Glutamatergic neuron (in vitro differentiated cells): Measurements from ENCODE around the gene CDC40. TPM values are rescaled to one million over a fixed set of nuclear protein-coding genes. Genes with fewer than 3 reads are reported as not detected.

Experiments
- DNase-seq: peaks from one replicate; pipeline ENCODE4 v3.0.0; 2022
- H3K27ac Mint-ChIP-seq: one replicate; pipeline ENCODE4 v1.8.0; 2020; ENCODE audit warnings: mild to moderate bottlenecking, mixed read lengths, inconsistent platforms; ENCODE audit not compliant: unreplicated experiment
- H3K27me3 Mint-ChIP-seq: one replicate; pipeline ENCODE4 v1.8.0; 2020; ENCODE audit warnings: mild to moderate bottlenecking, moderate library complexity, mixed read lengths, inconsistent platforms; ENCODE audit not compliant: unreplicated experiment
- H3K36me3 Mint-ChIP-seq: one replicate; pipeline ENCODE4 v1.8.0; 2020; ENCODE audit warnings: mild to moderate bottlenecking, mixed read lengths, inconsistent platforms; ENCODE audit not compliant: unreplicated experiment
- H3K4me1 Mint-ChIP-seq: one replicate; pipeline ENCODE4 v1.8.0; 2020; ENCODE audit warnings: mild to moderate bottlenecking, low read depth, mixed read lengths, inconsistent platforms; ENCODE audit not compliant: unreplicated experiment
- H3K4me3 Mint-ChIP-seq: one replicate; pipeline ENCODE4 v1.8.0; 2020; ENCODE audit warnings: mild to moderate bottlenecking, mixed read lengths, inconsistent platforms; ENCODE audit not compliant: unreplicated experiment
- H3K9me3 Mint-ChIP-seq: one replicate; pipeline ENCODE4 v1.8.0; 2020; ENCODE audit warnings: mild to moderate bottlenecking, moderate library complexity, mixed read lengths, inconsistent platforms; ENCODE audit not compliant: unreplicated experiment
- total RNA-seq: library from RNA; stranded (reverse); fragmentation: NEBNext Ultra II Directional; extraction: Animal tissue kit (Norgen Biotek cat#: 25700); gene quantifications from one replicate; pipeline ENCODE4 v1.2.1, GENCODE V29; 2021; ENCODE audit not compliant: unreplicated experiment
- TF ChIP-seq, protein P1 (sequence below): fragments of 200-600 bp; sonication (generic); IDR thresholded peaks from one replicate; pipeline ENCODE4 v1.5.0; 2021; ENCODE audit not compliant: partially characterized antibody, unreplicated experiment

The CDC40 gene
- total RNA-seq, 1 donor from 2014 or later: 17.8 TPM

DNA sequence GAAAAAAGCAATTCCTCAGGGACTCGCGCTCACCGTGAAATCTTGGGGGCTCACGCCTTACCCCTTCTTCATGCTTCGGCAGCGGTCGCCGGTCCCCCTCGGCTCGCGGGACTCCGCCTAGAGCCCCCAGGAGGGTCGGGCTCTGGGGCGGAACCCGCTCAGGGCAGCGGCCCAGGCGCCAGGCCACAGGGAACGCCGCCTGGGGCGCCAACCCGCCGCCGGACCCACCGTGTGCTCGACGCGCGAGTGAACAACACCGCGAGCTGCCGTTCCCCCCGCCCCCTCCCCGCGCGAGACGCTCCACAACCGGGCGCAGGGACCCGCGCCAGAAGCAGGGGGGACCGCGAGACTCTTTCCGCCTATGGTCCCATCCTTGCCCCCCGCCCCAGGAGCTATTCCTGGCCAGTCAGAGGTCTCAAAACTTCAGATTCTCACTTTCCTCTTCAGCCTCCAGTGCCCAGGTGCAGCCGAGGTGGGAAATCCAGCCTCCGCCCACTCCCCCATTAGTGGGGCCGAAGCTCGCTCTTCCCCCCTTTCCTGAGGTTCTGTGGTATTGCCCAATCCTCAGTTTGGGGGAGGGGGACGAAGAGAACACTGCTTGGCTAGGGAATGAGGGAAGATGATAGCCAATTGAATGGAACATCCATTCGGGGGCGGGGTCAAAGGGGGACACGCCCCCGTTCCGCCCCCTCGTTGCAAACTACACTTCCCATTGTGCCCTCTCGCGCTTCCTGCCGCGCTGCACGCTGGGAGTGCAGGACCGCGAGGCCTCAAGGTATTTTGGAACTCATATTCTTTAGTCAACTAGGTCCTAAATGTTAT, 610 bp upstream of the CDC40 start, which contains the start of gene WASF1:
Gene WASF1 (minus strand): TSS at position 265 of the 822 bp plus-strand sequence. CDS start 52,069 bp downstream, outside the sequence.
- TF ChIP-seq, protein P1, sequence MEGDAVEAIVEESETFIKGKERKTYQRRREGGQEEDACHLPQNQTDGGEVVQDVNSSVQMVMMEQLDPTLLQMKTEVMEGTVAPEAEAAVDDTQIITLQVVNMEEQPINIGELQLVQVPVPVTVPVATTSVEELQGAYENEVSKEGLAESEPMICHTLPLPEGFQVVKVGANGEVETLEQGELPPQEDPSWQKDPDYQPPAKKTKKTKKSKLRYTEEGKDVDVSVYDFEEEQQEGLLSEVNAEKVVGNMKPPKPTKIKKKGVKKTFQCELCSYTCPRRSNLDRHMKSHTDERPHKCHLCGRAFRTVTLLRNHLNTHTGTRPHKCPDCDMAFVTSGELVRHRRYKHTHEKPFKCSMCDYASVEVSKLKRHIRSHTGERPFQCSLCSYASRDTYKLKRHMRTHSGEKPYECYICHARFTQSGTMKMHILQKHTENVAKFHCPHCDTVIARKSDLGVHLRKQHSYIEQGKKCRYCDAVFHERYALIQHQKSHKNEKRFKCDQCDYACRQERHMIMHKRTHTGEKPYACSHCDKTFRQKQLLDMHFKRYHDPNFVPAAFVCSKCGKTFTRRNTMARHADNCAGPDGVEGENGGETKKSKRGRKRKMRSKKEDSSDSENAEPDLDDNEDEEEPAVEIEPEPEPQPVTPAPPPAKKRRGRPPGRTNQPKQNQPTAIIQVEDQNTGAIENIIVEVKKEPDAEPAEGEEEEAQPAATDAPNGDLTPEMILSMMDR: no peak
- peak within 1 kb of the TSS; percentile 95 for H3K4me3 Mint-ChIP-seq
- H3K9me3 Mint-ChIP-seq: peaks cover 8% of the 10 kb centered on the region
- H3K36me3 Mint-ChIP-seq: no peaks in the 10 kb centered on the region
- H3K27me3 Mint-ChIP-seq: peaks cover 3% of the 10 kb centered on the region
- peaks cover 9% of the 10 kb centered on the region for H3K4me1 Mint-ChIP-seq
- peak; percentile 94 for DNase-seq
- H3K27ac Mint-ChIP-seq: peak within 1 kb of the TSS; percentile 87

DNA sequence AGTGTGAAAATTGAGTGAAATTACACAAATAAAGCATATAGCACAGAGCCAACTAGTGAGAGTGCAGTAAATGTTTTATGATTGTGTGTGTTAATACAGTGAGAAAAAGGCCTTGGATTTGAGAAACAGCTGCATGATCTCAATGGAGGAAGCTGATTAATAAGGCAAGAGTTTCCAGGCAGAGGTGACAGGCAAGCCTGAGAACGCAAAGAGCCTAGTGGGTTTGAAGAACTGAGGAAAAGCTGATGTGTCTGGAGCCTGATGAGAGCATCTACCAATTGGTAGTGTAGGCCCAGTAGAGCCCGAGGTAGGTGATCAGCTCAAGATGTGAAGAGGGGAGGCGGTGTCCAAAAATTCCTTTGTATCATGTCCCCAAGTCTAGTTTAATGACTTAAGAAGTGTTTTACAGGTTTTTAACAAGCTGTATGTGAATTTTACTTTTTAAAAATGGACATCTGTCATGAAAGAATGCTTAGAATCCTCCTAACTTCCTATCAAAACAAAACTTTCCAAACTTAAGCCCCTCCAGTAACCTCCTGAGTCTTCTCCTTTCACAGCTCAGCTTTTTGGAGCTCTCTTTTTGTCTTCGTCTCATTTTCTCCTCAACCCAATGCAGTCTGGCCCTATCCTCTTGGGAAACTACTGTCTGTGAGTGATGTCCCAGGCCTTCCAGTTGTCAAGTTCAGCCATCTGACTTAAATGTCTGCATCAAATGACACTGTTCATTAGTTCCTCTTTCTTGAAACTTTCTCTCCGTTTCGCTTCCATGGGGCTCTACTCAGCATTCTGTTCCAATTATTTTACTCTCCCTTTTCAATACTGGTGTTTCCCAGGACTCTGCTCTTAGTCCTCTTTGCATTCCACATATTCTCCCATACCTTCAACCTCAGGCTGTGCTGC, 1.2 kb downstream of the CDC40 start:
- H3K4me3 Mint-ChIP-seq: no peak overlapping the region
- H3K4me1 Mint-ChIP-seq: peaks cover 2% of the 10 kb centered on the region
- no peak for DNase-seq
- H3K27ac Mint-ChIP-seq: no peak overlapping the region
- H3K27me3 Mint-ChIP-seq: peaks cover 3% of the 10 kb centered on the region
- TF ChIP-seq, protein P1: no peak
- no peaks in the 10 kb centered on the region for H3K36me3 Mint-ChIP-seq
- H3K9me3 Mint-ChIP-seq: peaks cover 8% of the 10 kb centered on the region

DNA sequence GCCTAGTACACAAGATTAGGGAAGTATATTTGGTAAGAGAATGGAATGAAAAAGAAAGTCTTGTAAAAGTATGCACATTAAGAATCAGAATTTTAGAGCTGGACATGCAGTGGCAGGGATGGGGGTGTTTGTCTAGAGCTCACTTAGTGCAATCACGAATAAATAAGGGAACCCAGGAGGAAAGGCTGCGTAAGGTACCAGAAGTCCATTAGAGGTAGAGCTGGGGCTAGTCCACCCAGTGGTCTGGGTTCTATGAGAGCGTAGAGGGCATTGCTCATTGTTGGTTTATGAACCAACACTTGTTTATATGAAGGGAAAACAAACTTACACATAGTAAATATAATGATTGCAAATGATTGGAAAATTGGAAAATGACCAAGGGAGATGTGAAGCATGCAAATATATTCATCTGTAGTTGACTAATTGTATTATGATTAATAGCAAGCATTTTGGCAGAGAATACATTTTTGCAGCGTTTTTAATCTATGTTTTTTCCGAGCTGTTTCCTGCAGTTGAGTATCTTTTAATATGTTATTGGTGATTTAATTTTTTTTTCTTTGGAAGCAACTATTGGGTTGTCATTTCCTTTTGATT, 3.2 kb downstream of the CDC40 start:
- H3K27ac Mint-ChIP-seq: no peak overlapping the region
- H3K36me3 Mint-ChIP-seq: no peaks in the 10 kb centered on the region

DNA sequence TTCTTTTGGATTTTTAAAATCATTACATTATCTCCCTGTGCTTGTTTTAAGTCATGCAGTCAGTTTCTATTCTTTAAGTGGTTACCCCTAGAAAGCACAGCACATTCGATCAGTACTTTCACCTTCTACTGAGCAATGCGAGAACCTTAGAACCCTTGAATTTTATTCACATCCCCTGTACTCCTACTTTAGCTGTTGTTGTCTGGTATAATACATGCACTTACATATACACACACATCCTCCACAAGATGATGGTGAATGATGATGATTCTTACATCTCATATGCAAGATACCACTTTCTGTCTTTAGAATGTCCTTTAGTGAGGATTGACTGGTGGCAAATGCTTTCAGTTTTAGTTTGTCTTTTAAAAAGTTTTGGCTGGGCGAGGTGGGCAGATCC, 5.7 kb downstream of the CDC40 start:
- Mint-ChIP-seq H3K4me3 (no peak overlapping the region), H3K4me1 (peaks cover 3% of the 10 kb centered on the region), H3K27ac (no peak overlapping the region), H3K9me3 (no peaks in the 10 kb centered on the region), H3K27me3 (no peaks in the 10 kb centered on the region), H3K36me3 (no peaks in the 10 kb centered on the region)
- no peak for DNase-seq
- TF ChIP-seq, protein P1: no peak

More for the DNA sequence above, 3.2 kb downstream of the CDC40 start:
- peaks cover 2% of the 10 kb centered on the region for H3K27me3 Mint-ChIP-seq
- no peak for DNase-seq
- TF ChIP-seq, protein P1: no peak
- H3K4me3 Mint-ChIP-seq: no peak overlapping the region
- H3K4me1 Mint-ChIP-seq: peaks cover 3% of the 10 kb centered on the region
- H3K9me3 Mint-ChIP-seq: peaks cover 6% of the 10 kb centered on the region
